Measurements from ENCODE around the gene SLC2A14.
"Not testable (repeated sequence)": the region's sequence is repeated elsewhere in the genome, so short reads cannot be mapped to it uniquely, and the experiment has no call there.

- TF ChIP-seq CTCF (IDR thresholded peaks at IDR 0.05; ENCODE audit: insufficient read depth, low read length, poor library complexity, severe bottlenecking); EZH2phosphoT487 (conservative IDR thresholded peaks at IDR 0.05; ENCODE audit: low read length): not testable (repeated sequence)
Measured at GRCh38 chr12:7839226-7839625, 33.5 kb downstream of the SLC2A14 start.
